GM08714 (cell line): Measurements from ENCODE around the gene UTF1.

Experiments
- H3K4me3 ChIP-seq: fragments of 200-500 bp; sonication (Bioruptor generic); 2 replicates; pipeline ENCODE4 v1.5.1; 2014; ENCODE audit warnings: mild to moderate bottlenecking, low read length, inconsistent platforms
- ZNF274 ChIP-seq: IDR thresholded peaks from 2 replicates; pipeline ENCODE4 v1.6.1; 2012; ENCODE audit warnings: mild to moderate bottlenecking, low read depth, low read length

UTF1 gene

GRCh38 chr10:133249094-133249780 is 19.2 kb downstream of the UTF1 start:
- TF ChIP-seq ZNF274 = no peak
- no peak overlapping the region for H3K4me3 ChIP-seq

- H3K4me3 ChIP-seq = no peak overlapping the region
- no peak for TF ChIP-seq ZNF274
Measured at GRCh38 chr10:133249975-133250754, 20.1 kb downstream of the UTF1 start.

GRCh38 chr10:133251388-133252222 is 21.6 kb downstream of the UTF1 start:
- no peak for TF ChIP-seq ZNF274
- H3K4me3 ChIP-seq = no peak overlapping the region

- no peak for TF ChIP-seq ZNF274
- H3K4me3 ChIP-seq = no peak overlapping the region
Measured at GRCh38 chr10:133252223-133252552, 22.2 kb downstream of the UTF1 start.

- TF ChIP-seq ZNF274 = no peak
- H3K4me3 ChIP-seq = no peak overlapping the region
Measured at GRCh38 chr10:133253361-133253955, 23.4 kb downstream of the UTF1 start.

- H3K4me3 ChIP-seq = no peak overlapping the region
- TF ChIP-seq ZNF274 = no peak
Measured at GRCh38 chr10:133254421-133255120, 24.6 kb downstream of the UTF1 start.

- TF ChIP-seq ZNF274 = no peak
- H3K4me3 ChIP-seq = no peak overlapping the region
Measured at GRCh38 chr10:133255323-133255722, 25.3 kb downstream of the UTF1 start.

- H3K4me3 ChIP-seq = no peak overlapping the region
- TF ChIP-seq ZNF274 = no peak
Measured at GRCh38 chr10:133257489-133258065, 27.6 kb downstream of the UTF1 start.

- H3K4me3 ChIP-seq = no peak overlapping the region
- TF ChIP-seq ZNF274 = no peak
Measured at GRCh38 chr10:133258066-133258817, 28.2 kb downstream of the UTF1 start.

GRCh38 chr10:133258818-133259601 is 29.0 kb downstream of the UTF1 start:
- no peak overlapping the region for H3K4me3 ChIP-seq
- no peak for TF ChIP-seq ZNF274

GRCh38 chr10:133259602-133259989 is 29.6 kb downstream of the UTF1 start:
- no peak for TF ChIP-seq ZNF274
- H3K4me3 ChIP-seq = no peak overlapping the region
